Lung (tissue), 12 donors: ENCODE results near the gene CCDC107. TPM values are rescaled to one million over a fixed set of nuclear protein-coding genes. Genes with fewer than 3 reads are reported as not detected.

ENCODE experiments used
- ATAC-seq: fragments of 200-7000 bp; cut with Tn5 transposase; one replicate; pipeline ENCODE4 v1.9.1; 2020; ENCODE audit warnings: moderate number of reproducible peaks; ENCODE audit not compliant: insufficient read depth, low FRiP score
- DNase-seq, 3 donors: peaks; one replicate each; pipeline ENCODE4 v3.0.0-alpha.2; 2013 to 2017
- H3K27ac ChIP-seq, 2 donors: one replicate each; pipeline ENCODE4 v1.5.1; 2013; ENCODE audit warnings: mild to moderate bottlenecking in 2 of 2, moderate library complexity in 2 of 2, control low read depth in 1 of 2, inconsistent platforms in 1 of 2, low read depth in 1 of 2, low read length in 1 of 2
- H3K27me3 ChIP-seq, 3 donors: one replicate each; pipeline ENCODE4 v1.5.1; 2013; ENCODE audit warnings: low read length in 2 of 3; ENCODE audit not compliant: control insufficient read depth in 3 of 3, insufficient read depth in 3 of 3
- H3K36me3 ChIP-seq, 4 donors: one replicate each; pipeline ENCODE4 v1.5.1; 2013; ENCODE audit warnings: low read length in 4 of 4, mild to moderate bottlenecking in 1 of 4, moderate library complexity in 1 of 4; ENCODE audit not compliant: control insufficient read depth in 4 of 4, insufficient read depth in 4 of 4
- H3K4me1 ChIP-seq, 5 donors: one replicate each; pipeline ENCODE4 v1.5.1; 2013; ENCODE audit warnings: low read length in 5 of 5, mild to moderate bottlenecking in 2 of 5, moderate library complexity in 1 of 5; ENCODE audit not compliant: control insufficient read depth in 5 of 5, insufficient read depth in 5 of 5
- H3K4me3 ChIP-seq: one replicate; pipeline ENCODE4 v1.5.1; 2013; ENCODE audit warnings: mild to moderate bottlenecking, control low read depth, moderate library complexity
- H3K9ac ChIP-seq, 2 donors: one replicate each; pipeline ENCODE4 v1.5.1; 2013; ENCODE audit warnings: low read length in 2 of 2, control low read depth in 1 of 2; ENCODE audit not compliant: insufficient read depth in 1 of 2
- H3K9me3 ChIP-seq, 4 donors: one replicate each; pipeline ENCODE4 v1.5.1; 2013; ENCODE audit warnings: low read length in 3 of 4, mild to moderate bottlenecking in 1 of 4, moderate library complexity in 1 of 4; ENCODE audit not compliant: control insufficient read depth in 4 of 4, insufficient read depth in 3 of 4
- WGBS, 2 donors: extraction: QIAGEN DNeasy Blood & Tissue Kit; methylation state at CpG; one replicate each; pipeline ENCODE4 v1.1.7; 2013; 5-methylcytosine and 5-hydroxymethylcytosine counted together
- polyA plus RNA-seq, 2 donors: library from polyadenylated mRNA; stranded (reverse); fragments of 200-250 nt; gene quantifications; one replicate each; pipeline ENCODE4 v1.2.1, GENCODE V29; 2013
- total RNA-seq, 2 donors: library from RNA; depleted of rRNA in 1 of 2; stranded (reverse); fragments of >200 nt in 1 of 2; gene quantifications; one replicate each; pipeline ENCODE4 v1.2.1, GENCODE V29; 2014 to 2021
- TF ChIP-seq, protein P1 (sequence below): IDR thresholded peaks from 2 replicates; pipeline ENCODE4 v1.5.1; 2012; ENCODE audit warnings: mild to moderate bottlenecking; ENCODE audit errors: control extremely low read depth, extremely low read depth
- donor health status: control.
- donor health status: control.
- donor health status: Bipolar disorder and iron deficiency.
- donor health status: healthy.
- donor health status: DM: yes; HTN: yes; CAD: no.

Gene CCDC107
- total and polyA plus RNA-seq, 4 donors, result 9.9 to 53.9 (median 31.0) TPM

DNA sequence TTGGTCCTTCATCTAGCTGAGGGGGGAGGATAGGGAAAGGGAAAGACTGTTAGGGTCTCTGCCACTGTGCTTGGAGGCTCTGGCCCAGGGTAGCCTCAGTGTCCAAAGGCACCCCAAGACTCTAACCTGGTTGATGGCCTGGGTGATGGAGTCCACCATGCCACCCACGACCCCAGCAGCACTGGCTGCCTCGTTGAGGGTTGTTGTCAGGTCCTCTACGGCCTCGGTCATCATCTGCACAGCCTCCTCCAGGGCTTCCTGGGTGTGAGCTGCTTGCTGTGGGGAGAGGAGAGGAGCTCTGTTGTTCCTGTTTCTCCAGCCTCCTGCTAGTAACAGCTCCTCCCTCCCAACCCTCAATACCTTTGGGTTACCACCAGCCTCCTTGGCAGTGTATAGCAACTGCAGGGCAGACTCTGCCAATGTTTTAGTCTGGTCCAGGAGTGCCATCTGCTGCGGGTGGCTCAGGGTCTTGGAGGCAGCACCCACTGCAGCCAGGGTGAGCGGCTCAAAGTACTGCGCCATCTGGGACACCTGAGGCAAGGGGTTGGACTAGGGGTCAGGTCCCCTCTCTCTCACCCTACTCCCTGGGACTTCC lies 47.8 kb downstream of the CCDC107 start:
- no peak for ATAC-seq
- peaks cover 33 to 74% (median 71%) of the 10 kb centered on the region in 4 donors for H3K36me3 ChIP-seq
- H3K9ac ChIP-seq, result no peak overlapping the region
- TF ChIP-seq, protein P1, sequence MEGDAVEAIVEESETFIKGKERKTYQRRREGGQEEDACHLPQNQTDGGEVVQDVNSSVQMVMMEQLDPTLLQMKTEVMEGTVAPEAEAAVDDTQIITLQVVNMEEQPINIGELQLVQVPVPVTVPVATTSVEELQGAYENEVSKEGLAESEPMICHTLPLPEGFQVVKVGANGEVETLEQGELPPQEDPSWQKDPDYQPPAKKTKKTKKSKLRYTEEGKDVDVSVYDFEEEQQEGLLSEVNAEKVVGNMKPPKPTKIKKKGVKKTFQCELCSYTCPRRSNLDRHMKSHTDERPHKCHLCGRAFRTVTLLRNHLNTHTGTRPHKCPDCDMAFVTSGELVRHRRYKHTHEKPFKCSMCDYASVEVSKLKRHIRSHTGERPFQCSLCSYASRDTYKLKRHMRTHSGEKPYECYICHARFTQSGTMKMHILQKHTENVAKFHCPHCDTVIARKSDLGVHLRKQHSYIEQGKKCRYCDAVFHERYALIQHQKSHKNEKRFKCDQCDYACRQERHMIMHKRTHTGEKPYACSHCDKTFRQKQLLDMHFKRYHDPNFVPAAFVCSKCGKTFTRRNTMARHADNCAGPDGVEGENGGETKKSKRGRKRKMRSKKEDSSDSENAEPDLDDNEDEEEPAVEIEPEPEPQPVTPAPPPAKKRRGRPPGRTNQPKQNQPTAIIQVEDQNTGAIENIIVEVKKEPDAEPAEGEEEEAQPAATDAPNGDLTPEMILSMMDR, result no peak
- H3K4me3 ChIP-seq, result no peak overlapping the region
- no peak for DNase-seq
- H3K4me1 ChIP-seq, result no peaks in the 10 kb centered on the region
- H3K9me3 ChIP-seq, result no peaks in the 10 kb centered on the region
- WGBS, 2 donors, result 94 to 100% methylated on average over 7 of the region's 7 CpGs
- H3K27me3 ChIP-seq, result no peaks in the 10 kb centered on the region
- no peak overlapping the region for H3K27ac ChIP-seq

DNA sequence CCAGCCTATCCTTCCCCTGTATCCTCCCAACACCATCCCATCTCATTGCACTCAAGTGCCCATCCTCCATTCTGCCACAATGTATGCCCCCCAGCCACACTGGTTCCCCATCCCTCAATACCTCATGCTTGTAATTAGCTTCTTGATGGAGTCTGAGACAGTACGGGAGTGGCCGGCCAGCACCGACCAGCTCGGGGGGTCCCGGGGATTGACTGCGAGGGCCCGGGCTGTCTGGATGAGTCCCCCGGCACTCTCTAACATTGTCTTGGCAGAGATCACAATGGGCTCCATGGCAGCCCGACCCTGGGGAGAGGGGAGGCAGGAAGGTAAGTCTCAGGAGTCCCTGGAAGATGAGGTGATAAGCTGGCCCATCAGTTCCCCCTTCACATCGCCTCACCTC lies 48.9 kb downstream of the CCDC107 start:
- Histone ChIP-seq H3K36me3 (peaks cover 32 to 76% (median 70%) of the 10 kb centered on the region in 4 donors), H3K27ac (no peak overlapping the region), H3K4me1 (no peaks in the 10 kb centered on the region), H3K4me3 (no peak overlapping the region), H3K27me3 (no peaks in the 10 kb centered on the region), H3K9ac (no peak overlapping the region), H3K9me3 (no peaks in the 10 kb centered on the region)
- DNase-seq (no peak), ATAC-seq (no peak)
- WGBS, 2 donors, result 88 to 96% methylated on average over 10 of the region's 10 CpGs
- TF ChIP-seq, protein P1, result no peak

DNA sequence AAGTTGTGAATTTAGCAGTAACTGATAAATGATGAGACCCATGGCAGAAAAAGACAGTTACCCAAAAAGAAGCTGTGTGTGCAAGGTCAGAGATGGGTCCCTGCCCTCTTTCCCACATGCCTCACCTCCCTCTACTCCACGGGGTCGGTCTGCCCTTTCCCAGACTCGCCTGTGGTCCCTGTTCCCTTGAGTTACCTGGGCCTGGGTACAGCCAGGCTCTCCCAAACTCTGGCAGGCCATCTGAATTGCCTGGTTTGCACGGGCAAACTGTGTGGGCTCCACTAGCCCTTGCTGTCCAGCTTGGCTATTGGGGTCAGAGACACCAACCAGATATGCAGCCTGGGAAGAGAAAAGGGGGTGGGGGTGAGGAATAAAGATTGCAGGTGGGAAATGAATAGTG lies 50.1 kb downstream of the CCDC107 start:
- no peaks in the 10 kb centered on the region for H3K9me3 ChIP-seq
- H3K27ac ChIP-seq, result no peak overlapping the region
- ATAC-seq, result no peak
- H3K27me3 ChIP-seq, result no peaks in the 10 kb centered on the region
- WGBS, 2 donors, result 95 to 96% methylated on average over 4 of the region's 4 CpGs
- peaks cover 35 to 77% (median 69%) of the 10 kb centered on the region in 4 donors for H3K36me3 ChIP-seq
- no peaks in the 10 kb centered on the region for H3K4me1 ChIP-seq
- TF ChIP-seq, protein P1, result no peak
- H3K4me3 ChIP-seq, result no peak overlapping the region
- DNase-seq, result no peak
- H3K9ac ChIP-seq, result no peak overlapping the region
